ENCODE data around the gene ASB10. TPM values are rescaled to one million over a fixed set of nuclear protein-coding genes. Genes with fewer than 3 reads are reported as not detected.

The ASB10 gene
- total and polyA plus RNA-seq, 7 donors = 3.8 to 29.6 (median 22.5) TPM

GRCh38 chr7:151126491-151127137 lies 60.4 kb downstream of the ASB10 start:
- H3K27me3 ChIP-seq (ENCODE audit: insufficient read depth in 3 of 3, low read length in 2 of 3) = no peaks in the 10 kb centered on the region
- no peak overlapping the region for H3K27ac ChIP-seq
- H3K4me3 ChIP-seq = no peak overlapping the region
- ATAC-seq = peak in 1 of 4 donors; percentile 33
- H3K4me1 ChIP-seq = peaks cover 20% of the 10 kb centered on the region
- TF ChIP-seq, protein P1, sequence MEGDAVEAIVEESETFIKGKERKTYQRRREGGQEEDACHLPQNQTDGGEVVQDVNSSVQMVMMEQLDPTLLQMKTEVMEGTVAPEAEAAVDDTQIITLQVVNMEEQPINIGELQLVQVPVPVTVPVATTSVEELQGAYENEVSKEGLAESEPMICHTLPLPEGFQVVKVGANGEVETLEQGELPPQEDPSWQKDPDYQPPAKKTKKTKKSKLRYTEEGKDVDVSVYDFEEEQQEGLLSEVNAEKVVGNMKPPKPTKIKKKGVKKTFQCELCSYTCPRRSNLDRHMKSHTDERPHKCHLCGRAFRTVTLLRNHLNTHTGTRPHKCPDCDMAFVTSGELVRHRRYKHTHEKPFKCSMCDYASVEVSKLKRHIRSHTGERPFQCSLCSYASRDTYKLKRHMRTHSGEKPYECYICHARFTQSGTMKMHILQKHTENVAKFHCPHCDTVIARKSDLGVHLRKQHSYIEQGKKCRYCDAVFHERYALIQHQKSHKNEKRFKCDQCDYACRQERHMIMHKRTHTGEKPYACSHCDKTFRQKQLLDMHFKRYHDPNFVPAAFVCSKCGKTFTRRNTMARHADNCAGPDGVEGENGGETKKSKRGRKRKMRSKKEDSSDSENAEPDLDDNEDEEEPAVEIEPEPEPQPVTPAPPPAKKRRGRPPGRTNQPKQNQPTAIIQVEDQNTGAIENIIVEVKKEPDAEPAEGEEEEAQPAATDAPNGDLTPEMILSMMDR (IDR thresholded peaks at IDR 0.05) = no peak
- DNase-seq = no peak
- H3K36me3 ChIP-seq (ENCODE audit: insufficient read depth in 1 of 2, low read depth in 1 of 2) = peaks cover 0 to 62% of the 10 kb centered on the region in 2 donors
- WGBS, 3 donors = 60 to 70% (median 61%) methylated on average over 13 to 19 of the region's 19 CpGs
- intact Hi-C loops (cut with DNase I) = no loop called here
- no peaks in the 10 kb centered on the region for H3K9me3 ChIP-seq

- Histone ChIP-seq H3K4me3 (peak overlapping the region; percentile 64), H3K27ac (no peak overlapping the region), H3K27me3 (ENCODE audit: insufficient read depth in 3 of 3, low read length in 2 of 3) (no peaks in the 10 kb centered on the region), H3K36me3 (ENCODE audit: insufficient read depth in 1 of 2, low read depth in 1 of 2) (peaks cover 0 to 62% of the 10 kb centered on the region in 2 donors), H3K9me3 (no peaks in the 10 kb centered on the region), H3K4me1 (peaks cover 20% of the 10 kb centered on the region)
- intact Hi-C loops (cut with DNase I) = loop anchor here in 1 of 2 donors (2.0 kb wide), 1 partner anchor 177 kb away; no protein-coding TSS in a partner anchor
- TF ChIP-seq, protein P1 (IDR thresholded peaks at IDR 0.05) = no peak
- ATAC-seq (peak in 3 of 4 donors; percentile 6 to 25 (median 17)), DNase-seq (no peak)
- 16 to 23% (median 16%) methylated on average over 28 to 58 of the region's 58 CpGs for WGBS, 3 donors
Observed at GRCh38 chr7:151125846-151126481, 61.1 kb downstream of the ASB10 start.

Other genes with a start within 250 kb of the ASB10 start
- under 1 TPM; 0.21 to 0.39 (median 0.22) TPM for gene KCNH2, start 208.9 kb downstream of the ASB10 start, total RNA-seq
- under 1 TPM; 0.18 to 0.48 (median 0.20) TPM for gene KCNH2, start 208.9 kb downstream of the ASB10 start, polyA plus RNA-seq
- 10 to 100 TPM in 1 of 4 donors, 1 to 10 TPM in 3; 5.8 to 13.2 (median 6.3) TPM for gene NOS3, start 196.2 kb downstream of the ASB10 start, total RNA-seq
- gene NOS3, start 196.2 kb downstream of the ASB10 start, polyA plus RNA-seq = 1 to 10 TPM; 1.4 to 5.7 (median 5.0) TPM
- not detected for gene ATG9B, start 162.8 kb downstream of the ASB10 start, total RNA-seq
- under 1 TPM; 0.12 to 0.18 (median 0.18) TPM for gene ATG9B, start 162.8 kb downstream of the ASB10 start, polyA plus RNA-seq
- 10 to 100 TPM; 13.2 to 20.7 (median 19.2) TPM for gene ABCB8, start 158.8 kb downstream of the ASB10 start, total RNA-seq
- 10 to 100 TPM in 2 of 3 donors, 1 to 10 TPM in 1; 9.3 to 16.6 (median 12.9) TPM for gene ABCB8, start 158.8 kb downstream of the ASB10 start, polyA plus RNA-seq
- gene ASIC3, start 138.7 kb downstream of the ASB10 start, total RNA-seq = 1 to 10 TPM; 2.1 to 6.2 (median 3.9) TPM
- gene ASIC3, start 138.7 kb downstream of the ASB10 start, polyA plus RNA-seq = 1 to 10 TPM; 1.8 to 5.0 (median 1.8) TPM
- gene CDK5, start 129.4 kb downstream of the ASB10 start, total RNA-seq = 1 to 10 TPM; 3.8 to 6.4 (median 5.4) TPM
- 10 to 100 TPM in 1 of 3 donors, 1 to 10 TPM in 2; 5.7 to 15.2 (median 6.2) TPM for gene CDK5, start 129.4 kb downstream of the ASB10 start, polyA plus RNA-seq
- gene SLC4A2, start 127.7 kb downstream of the ASB10 start, total RNA-seq = 10 to 100 TPM; 26.5 to 36.0 (median 31.3) TPM
- 10 to 100 TPM; 26.9 to 39.8 (median 33.5) TPM for gene SLC4A2, start 127.7 kb downstream of the ASB10 start, polyA plus RNA-seq
- gene FASTK, start 106.4 kb downstream of the ASB10 start, total RNA-seq = 100 to 1,000 TPM in 3 of 4 donors, 10 to 100 TPM in 1; 87.1 to 126 (median 111) TPM
- gene FASTK, start 106.4 kb downstream of the ASB10 start, polyA plus RNA-seq = 100 to 1,000 TPM; 132 to 194 (median 151) TPM
- gene TMUB1, start 103.8 kb downstream of the ASB10 start, total RNA-seq = 10 to 100 TPM; 41.7 to 55.5 (median 44.4) TPM
- 100 to 1,000 TPM in 1 of 3 donors, 10 to 100 TPM in 2; 76.9 to 121 (median 85.3) TPM for gene TMUB1, start 103.8 kb downstream of the ASB10 start, polyA plus RNA-seq
- gene AGAP3, start 100.8 kb downstream of the ASB10 start, total RNA-seq = 10 to 100 TPM; 39.3 to 52.2 (median 51.4) TPM
- 10 to 100 TPM; 38.4 to 75.3 (median 44.7) TPM for gene AGAP3, start 100.8 kb downstream of the ASB10 start, polyA plus RNA-seq
- gene GBX1, start 19.6 kb downstream of the ASB10 start, total RNA-seq = 1 to 10 TPM in 1 of 4 donors, under 1 TPM in 2, not detected in 1; 0.38 to 1.9 (median 0.91) TPM
- gene GBX1, start 19.6 kb downstream of the ASB10 start, polyA plus RNA-seq = under 1 TPM; 0.07 to 0.93 (median 0.21) TPM
- gene H2BK1, start 23.2 kb upstream of the ASB10 start, total RNA-seq = under 1 TPM in 1 of 4 donors, not detected in 3; 0.83 TPM
- not detected for gene H2BK1, start 23.2 kb upstream of the ASB10 start, polyA plus RNA-seq
- gene ABCF2, start 40.0 kb upstream of the ASB10 start, total RNA-seq = 10 to 100 TPM; 35.7 to 66.7 (median 57.5) TPM
- gene ABCF2, start 40.0 kb upstream of the ASB10 start, polyA plus RNA-seq = 10 to 100 TPM; 49.8 to 94.0 (median 66.3) TPM
- gene CHPF2, start 45.2 kb upstream of the ASB10 start, total RNA-seq = 10 to 100 TPM in 3 of 4 donors, 1 to 10 TPM in 1; 8.8 to 19.8 (median 11.4) TPM
- 10 to 100 TPM in 1 of 3 donors, 1 to 10 TPM in 2; 5.3 to 19.2 (median 8.0) TPM for gene CHPF2, start 45.2 kb upstream of the ASB10 start, polyA plus RNA-seq
- gene SMARCD3, start 61.4 kb upstream of the ASB10 start, total RNA-seq = 100 to 1,000 TPM in 3 of 4 donors, 10 to 100 TPM in 1; 92.5 to 138 (median 108) TPM
- gene SMARCD3, start 61.4 kb upstream of the ASB10 start, polyA plus RNA-seq = 10 to 100 TPM; 38.3 to 75.8 (median 58.5) TPM
- gene NUB1, start 154.6 kb upstream of the ASB10 start, total RNA-seq = 10 to 100 TPM; 38.2 to 56.2 (median 50.0) TPM
- gene NUB1, start 154.6 kb upstream of the ASB10 start, polyA plus RNA-seq = 10 to 100 TPM; 23.6 to 46.6 (median 33.2) TPM
- gene WDR86, start 222.8 kb upstream of the ASB10 start, total RNA-seq = under 1 TPM in 3 of 4 donors, not detected in 1; 0.29 to 0.44 (median 0.34) TPM
- gene WDR86, start 222.8 kb upstream of the ASB10 start, polyA plus RNA-seq = under 1 TPM in 2 of 3 donors, not detected in 1; 0.03 to 0.20 TPM